Measurements from ENCODE around the gene FAF1. TPM values are rescaled to one million over a fixed set of nuclear protein-coding genes. Genes with fewer than 3 reads are reported as not detected.
"Not testable (repeated sequence)": the region's sequence is repeated elsewhere in the genome, so short reads cannot be mapped to it uniquely, and the experiment has no call there.

Gene FAF1
- total RNA-seq, 1 experiment from 2014 or later: 78.7 TPM

GRCh38 chr1:50827546-50827945 is 132.5 kb downstream of the FAF1 start:
- TF ChIP-seq CTCF (IDR thresholded peaks at IDR 0.05; ENCODE audit: insufficient read depth in 1 of 2, low read depth in 1 of 2, low read length in 1 of 2, severe bottlenecking in 1 of 2, unreplicated experiment in 1 of 2): no peak
- H3K27me3 Mint-ChIP-seq (ENCODE audit: insufficient read depth, unreplicated experiment): no peaks in the 10 kb centered on the region
- no peaks in the 10 kb centered on the region for H3K36me3 Mint-ChIP-seq (ENCODE audit: insufficient read depth, unreplicated experiment)
- intact Hi-C loops (cut with micrococcal nuclease; ENCODE audit: unreplicated experiment): no loop called here
- no peak overlapping the region for H3K4me3 Mint-ChIP-seq (ENCODE audit: unreplicated experiment)
- H3K4me3 ChIP-seq (ENCODE audit: low read depth, low read length): no peak overlapping the region
- POLR2A ChIA-PET: no interaction called here
- H3K27ac Mint-ChIP-seq (ENCODE audit: unreplicated experiment): no peak overlapping the region
- no peaks in the 10 kb centered on the region for H3K4me1 ChIP-seq
- DNase-seq: no peak
- no peaks in the 10 kb centered on the region for H3K4me1 Mint-ChIP-seq (ENCODE audit: low read depth, unreplicated experiment)
- H3K27me3 ChIP-seq (replicated peaks; ENCODE audit: control insufficient read depth, insufficient read depth, low read length): no peaks in the 10 kb centered on the region
- H3K36me3 ChIP-seq (ENCODE audit: control insufficient read depth, insufficient read depth, low read length): no peaks in the 10 kb centered on the region
- CTCF ChIA-PET: no interaction called here
- H3K9me3 ChIP-seq: 0 out of 2 replicates have a peak, but pooled peaks cover 3% of the 10 kb centered on the region
- no peaks in the 10 kb centered on the region for H3K9me3 Mint-ChIP-seq (ENCODE audit: unreplicated experiment)
- BruUV-seq (replicated peaks): no TSS peak

GRCh38 chr1:50826792-50827191 is 133.3 kb downstream of the FAF1 start:
- H3K4me1 ChIP-seq; H3K27ac Mint-ChIP-seq (ENCODE audit: unreplicated experiment); H3K27me3 Mint-ChIP-seq (ENCODE audit: insufficient read depth, unreplicated experiment); H3K9me3 Mint-ChIP-seq (ENCODE audit: unreplicated experiment); CTCF ChIA-PET; intact Hi-C loops (cut with micrococcal nuclease; ENCODE audit: unreplicated experiment); DNase-seq; BruUV-seq (replicated peaks); H3K9me3 ChIP-seq; H3K4me1 Mint-ChIP-seq (ENCODE audit: low read depth, unreplicated experiment); H3K27me3 ChIP-seq (replicated peaks; ENCODE audit: control insufficient read depth, insufficient read depth, low read length); H3K4me3 Mint-ChIP-seq (ENCODE audit: unreplicated experiment); POLR2A ChIA-PET; H3K4me3 ChIP-seq (ENCODE audit: low read depth, low read length); H3K36me3 ChIP-seq (ENCODE audit: control insufficient read depth, insufficient read depth, low read length); H3K36me3 Mint-ChIP-seq (ENCODE audit: insufficient read depth, unreplicated experiment): not testable (repeated sequence)

GRCh38 chr1:50822035-50822776 is 137.9 kb downstream of the FAF1 start:
- H3K4me1 Mint-ChIP-seq (ENCODE audit: low read depth, unreplicated experiment): no peaks in the 10 kb centered on the region
- CTCF ChIA-PET: no interaction called here
- H3K36me3 Mint-ChIP-seq (ENCODE audit: insufficient read depth, unreplicated experiment): no peaks in the 10 kb centered on the region
- DNase-seq: no peak
- intact Hi-C loops (cut with micrococcal nuclease; ENCODE audit: unreplicated experiment): no loop called here
- POLR2A ChIA-PET: no interaction called here
- no peaks in the 10 kb centered on the region for H3K27me3 ChIP-seq (replicated peaks; ENCODE audit: control insufficient read depth, insufficient read depth, low read length)
- H3K27ac Mint-ChIP-seq (ENCODE audit: unreplicated experiment): no peak overlapping the region
- H3K4me3 ChIP-seq (ENCODE audit: low read depth, low read length): no peak overlapping the region
- no peak overlapping the region for H3K4me3 Mint-ChIP-seq (ENCODE audit: unreplicated experiment)
- no peak for TF ChIP-seq CTCF (IDR thresholded peaks at IDR 0.05; ENCODE audit: insufficient read depth in 1 of 2, low read depth in 1 of 2, low read length in 1 of 2, severe bottlenecking in 1 of 2, unreplicated experiment in 1 of 2)
- no peaks in the 10 kb centered on the region for H3K9me3 Mint-ChIP-seq (ENCODE audit: unreplicated experiment)
- no TSS peak for BruUV-seq (replicated peaks)
- no peaks in the 10 kb centered on the region for H3K27me3 Mint-ChIP-seq (ENCODE audit: insufficient read depth, unreplicated experiment)
- H3K4me1 ChIP-seq: no peaks in the 10 kb centered on the region
- H3K9me3 ChIP-seq: no peaks in the 10 kb centered on the region
- no peaks in the 10 kb centered on the region for H3K36me3 ChIP-seq (ENCODE audit: control insufficient read depth, insufficient read depth, low read length)
